Measurements from ENCODE around the gene CREB3L1.

The CREB3L1 gene

GRCh38 chr11:46338988-46339666, 61.7 kb downstream of the CREB3L1 start:
- no peak for DNase-seq (ENCODE audit: extremely low read depth, low read depth)
- TF ChIP-seq, protein P1, sequence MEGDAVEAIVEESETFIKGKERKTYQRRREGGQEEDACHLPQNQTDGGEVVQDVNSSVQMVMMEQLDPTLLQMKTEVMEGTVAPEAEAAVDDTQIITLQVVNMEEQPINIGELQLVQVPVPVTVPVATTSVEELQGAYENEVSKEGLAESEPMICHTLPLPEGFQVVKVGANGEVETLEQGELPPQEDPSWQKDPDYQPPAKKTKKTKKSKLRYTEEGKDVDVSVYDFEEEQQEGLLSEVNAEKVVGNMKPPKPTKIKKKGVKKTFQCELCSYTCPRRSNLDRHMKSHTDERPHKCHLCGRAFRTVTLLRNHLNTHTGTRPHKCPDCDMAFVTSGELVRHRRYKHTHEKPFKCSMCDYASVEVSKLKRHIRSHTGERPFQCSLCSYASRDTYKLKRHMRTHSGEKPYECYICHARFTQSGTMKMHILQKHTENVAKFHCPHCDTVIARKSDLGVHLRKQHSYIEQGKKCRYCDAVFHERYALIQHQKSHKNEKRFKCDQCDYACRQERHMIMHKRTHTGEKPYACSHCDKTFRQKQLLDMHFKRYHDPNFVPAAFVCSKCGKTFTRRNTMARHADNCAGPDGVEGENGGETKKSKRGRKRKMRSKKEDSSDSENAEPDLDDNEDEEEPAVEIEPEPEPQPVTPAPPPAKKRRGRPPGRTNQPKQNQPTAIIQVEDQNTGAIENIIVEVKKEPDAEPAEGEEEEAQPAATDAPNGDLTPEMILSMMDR (IDR thresholded peaks at IDR 0.05; ENCODE audit: low read depth, low read length), result no peak; the same call in 1 of the 2 replicates

- TF ChIP-seq, protein P1 (IDR thresholded peaks at IDR 0.05; ENCODE audit: low read depth, low read length), result no peak
- no peak for DNase-seq (ENCODE audit: extremely low read depth, low read depth)
Measured at GRCh38 chr11:46339816-46340215, 62.4 kb downstream of the CREB3L1 start.

GRCh38 chr11:46341454-46341853, 64.0 kb downstream of the CREB3L1 start:
- TF ChIP-seq, protein P1 (IDR thresholded peaks at IDR 0.05; ENCODE audit: low read depth, low read length), result no peak
- no peak for DNase-seq (ENCODE audit: extremely low read depth, low read depth)

- TF ChIP-seq, protein P1 (IDR thresholded peaks at IDR 0.05; ENCODE audit: low read depth, low read length), result no peak
- no peak for DNase-seq (ENCODE audit: extremely low read depth, low read depth)
Measured at GRCh38 chr11:46342239-46342638, 64.8 kb downstream of the CREB3L1 start.

DNA sequence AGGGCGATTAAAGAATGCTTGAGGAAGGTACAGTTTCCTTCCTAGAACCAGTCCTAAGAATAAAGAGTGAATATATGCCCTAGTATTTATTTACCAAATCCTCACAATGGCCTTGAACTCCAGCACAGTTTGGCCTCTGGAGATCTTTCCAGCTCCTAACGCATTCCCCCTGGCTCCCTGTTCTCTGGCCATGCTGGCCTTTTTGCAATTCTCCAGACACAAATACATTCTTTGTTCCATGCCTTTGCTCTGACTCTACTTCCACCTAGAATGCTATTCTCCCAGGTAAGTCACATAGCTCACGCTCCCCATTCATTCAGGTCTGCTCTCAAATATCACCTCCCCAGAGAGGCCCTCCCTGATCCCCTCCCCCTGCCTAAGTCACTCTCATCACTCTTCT, 66.1 kb downstream of the CREB3L1 start:
- no peak for DNase-seq (ENCODE audit: extremely low read depth, low read depth)

DNA sequence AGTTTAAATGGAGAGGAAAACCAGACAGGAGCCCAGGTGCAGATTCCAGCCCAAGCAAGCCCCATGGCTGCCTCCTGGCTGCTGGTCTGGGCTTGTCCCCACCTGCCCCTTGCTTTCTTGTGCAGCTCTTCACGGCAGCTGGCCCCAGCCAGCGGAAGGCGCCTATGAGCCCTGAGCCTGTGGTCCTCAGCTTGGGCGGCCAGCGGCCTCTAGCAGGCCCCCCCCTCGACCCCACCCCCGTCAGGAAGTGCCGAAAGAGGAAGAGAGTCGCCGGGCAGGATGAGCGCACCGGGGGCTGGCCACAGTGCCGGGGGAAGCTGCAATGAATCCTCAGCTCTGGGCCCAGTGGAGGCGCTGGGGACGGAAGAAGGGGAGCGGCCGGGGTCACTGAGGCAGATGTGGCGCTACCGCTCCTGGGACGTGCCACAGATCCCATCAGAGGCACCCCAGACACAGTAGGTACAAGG, 67.7 kb downstream of the CREB3L1 start:
- DNase-seq (ENCODE audit: extremely low read depth, low read depth), result no peak
- TF ChIP-seq, protein P1 (IDR thresholded peaks at IDR 0.05; ENCODE audit: low read depth, low read length), result no peak

More for the DNA sequence above, 66.1 kb downstream of the CREB3L1 start:
- TF ChIP-seq, protein P1 (IDR thresholded peaks at IDR 0.05; ENCODE audit: low read depth, low read length), result no peak

- DNase-seq (ENCODE audit: extremely low read depth, low read depth), result no peak
- TF ChIP-seq, protein P1 (IDR thresholded peaks at IDR 0.05; ENCODE audit: low read depth, low read length), result no peak
Measured at GRCh38 chr11:46345881-46346484, 68.5 kb downstream of the CREB3L1 start.
